B cell (primary cell): ENCODE measurements around the gene MEA1. TPM values are rescaled to one million over a fixed set of nuclear protein-coding genes. Genes with fewer than 3 reads are reported as not detected.

ENCODE experiments used
- ATAC-seq: fragments of 200-7000 bp; cut with Tn5 transposase; one replicate; pipeline ENCODE4 v1.10.0; 2021; ENCODE audit warnings: low read depth, mild to moderate bottlenecking, moderate number of reproducible peaks, moderate library complexity
- CTCF ChIA-PET: fragments of 350-600 bp; sonication (Branson Sonifier 250); formaldehyde crosslinking; loops from one replicate; lab custom pipeline; 2021; ENCODE audit warnings: antibody characterized with exemption, inconsistent platforms; lab: Charles Lee
- POLR2A ChIA-PET: fragments of 350-600 bp; sonication (Branson Sonifier 250); formaldehyde crosslinking; loops from one replicate; lab custom pipeline; 2021; ENCODE audit warnings: antibody characterized with exemption; lab: Charles Lee
- DNase-seq: peaks from one replicate; pipeline ENCODE4 v3.0.0; 2013
- H2AFZ ChIP-seq: 2 replicates; pipeline ENCODE4 v1.6.1; 2012; ENCODE audit warnings: mild to moderate bottlenecking, low read depth, low read length; ENCODE audit not compliant: insufficient read depth, poor library complexity, severe bottlenecking
- H3K27ac ChIP-seq, 2 donors: 1 replicate in 1 of 2; 2 replicates in 1 of 2; pipeline ENCODE4 v1.5.1; 2012 to 2013; ENCODE audit warnings: low read length in 2 of 2, mild to moderate bottlenecking in 2 of 2, moderate library complexity in 1 of 2
- H3K27me3 ChIP-seq, 4 experiments: fragments of 200-600 bp in 1 of 4; sonication (generic) in 1 of 4; replicated peaks in 1 of 4; 1 replicate in 2 of 4; 2 replicates in 2 of 4; pipeline versions ENCODE4 v1.6.1 to v1.7.0; 2013 to 2016; ENCODE audit warnings: low read length in 3 of 4, mild to moderate bottlenecking in 2 of 4, mixed read lengths in 1 of 4, moderate library complexity in 1 of 4; ENCODE audit not compliant: insufficient read depth in 4 of 4, control insufficient read depth in 3 of 4; ENCODE audit errors: control extremely low read depth in 1 of 4
- H3K36me3 ChIP-seq, 2 experiments: replicated peaks in 1 of 2; 1 replicate in 1 of 2; 2 replicates in 1 of 2; pipeline versions ENCODE4 v1.6.1 to v1.7.1; 2013; ENCODE audit warnings: low read length in 1 of 2; ENCODE audit not compliant: insufficient read depth in 2 of 2, control insufficient read depth in 1 of 2; ENCODE audit errors: control extremely low read depth in 1 of 2, extremely low read depth in 1 of 2
- H3K4me1 ChIP-seq, 2 donors: fragments of 200-600 bp in 1 of 2; sonication (generic) in 1 of 2; 1 replicate in 1 of 2; 2 replicates in 1 of 2; pipeline versions ENCODE4 v1.5.1 to v1.6.1; 2013 to 2017; ENCODE audit warnings: low read length in 2 of 2; ENCODE audit not compliant: control insufficient read depth in 2 of 2, insufficient read depth in 2 of 2
- H3K4me2 ChIP-seq: replicated peaks from 2 replicates; pipeline ENCODE3; 2012; ENCODE audit warnings: mild to moderate bottlenecking, low read depth, low read length; ENCODE audit not compliant: poor library complexity, severe bottlenecking
- H3K4me3 ChIP-seq, 5 experiments: fragments of 200-600 bp in 1 of 5; sonication (generic) in 1 of 5; 1 replicate in 3 of 5; 2 replicates in 2 of 5; pipeline versions ENCODE4 v1.5.1 to v1.7.0; 2011 to 2016; ENCODE audit warnings: low read length in 4 of 5, mild to moderate bottlenecking in 4 of 5, low read depth in 2 of 5, control low read depth in 1 of 5, moderate library complexity in 1 of 5; ENCODE audit not compliant: insufficient read depth in 1 of 5; ENCODE audit errors: control extremely low read depth in 1 of 5, extremely low read depth in 1 of 5
- H3K79me2 ChIP-seq: fragments of 200-600 bp; sonication (generic); one replicate; pipeline ENCODE4 v1.6.0; 2016; ENCODE audit warnings: low read length; ENCODE audit not compliant: control insufficient read depth, insufficient read depth
- H3K9ac ChIP-seq: fragments of 200-600 bp; sonication (generic); 2 replicates; pipeline ENCODE4 v1.6.1; 2017; ENCODE audit warnings: mild to moderate bottlenecking, low read length, moderate library complexity
- H3K9me3 ChIP-seq, 3 donors: one replicate each; pipeline versions ENCODE4 v1.6.1 to v1.7.1; 2013; ENCODE audit warnings: low read length in 2 of 3; ENCODE audit not compliant: control insufficient read depth in 2 of 3, insufficient read depth in 1 of 3; ENCODE audit errors: control extremely low read depth in 1 of 3
- H4K20me1 ChIP-seq: 2 replicates; pipeline ENCODE4 v1.6.0; 2012; ENCODE audit warnings: mild to moderate bottlenecking, low read length; ENCODE audit not compliant: insufficient read depth, control insufficient read depth, poor library complexity, severe bottlenecking
- H3K27ac Mint-ChIP-seq: one replicate; pipeline ENCODE4 v1.8.0; 2021; ENCODE audit warnings: mixed read lengths
- H3K27me3 Mint-ChIP-seq: one replicate; pipeline ENCODE4 v1.8.0; 2021; ENCODE audit warnings: mixed read lengths
- H3K4me1 Mint-ChIP-seq: one replicate; pipeline ENCODE4 v1.8.0; 2021; ENCODE audit warnings: mixed read lengths
- H3K4me3 Mint-ChIP-seq: one replicate; pipeline ENCODE4 v1.8.0; 2021; ENCODE audit warnings: mixed read lengths
- H3K9me3 Mint-ChIP-seq: one replicate; pipeline ENCODE4 v1.8.0; 2022; ENCODE audit warnings: mixed read lengths; ENCODE audit not compliant: insufficient read depth
- CTCF ChIP-seq: fragments of 200-600 bp; IDR thresholded peaks from one replicate; pipeline ENCODE4 v1.8.0; 2022; ENCODE audit warnings: antibody characterized with exemption, mild to moderate bottlenecking
- EZH2 ChIP-seq: IDR thresholded peaks from 2 replicates; pipeline ENCODE4 v1.6.1; 2012; ENCODE audit warnings: borderline replicate concordance, low read depth, mild to moderate bottlenecking, moderate library complexity, low read length; ENCODE audit not compliant: insufficient read depth, poor library complexity, severe bottlenecking
- WGBS: methylation state at CpG from one replicate; pipeline ENCODE4 v1.1.5; 2013; ENCODE audit warnings: missing lambda C conversion rate; ENCODE audit not compliant: insufficient coverage; 5-methylcytosine and 5-hydroxymethylcytosine counted together
- intact Hi-C: fragments of 100-400 bp; cut with micrococcal nuclease; formaldehyde crosslinking; loops from one replicate; pipeline ENCODE4 v1.10.0; 2022
- polyA plus RNA-seq: library from polyadenylated mRNA; depleted of rRNA; stranded (reverse); fragments of >200 nt; gene quantifications from 2 replicates; pipeline ENCODE4 v1.2.3, GENCODE V29; 2012
- total RNA-seq, 2 donors: library from RNA; stranded (reverse); fragments of 120-200 nt in 1 of 2; gene quantifications; 1 replicate in 1 of 2; 2 replicates in 1 of 2; pipeline versions ENCODE4 v1.2.3 to v1.2.4, GENCODE V29; 2013 to 2022

MEA1 gene
- total and polyA plus RNA-seq, 2 donors (not counting 1 experiment from before 2014, with no cell fraction given), result 35.7 to 36.7 TPM

GRCh38 chr6:42969934-42970333 lies 43.8 kb downstream of the MEA1 start:
- intact Hi-C loops, result no loop called here

GRCh38 chr6:42969431-42969830 lies 44.3 kb downstream of the MEA1 start:
- Histone ChIP-seq H3K4me3 (no peak overlapping the region), H4K20me1 (peaks cover 8% of the 10 kb centered on the region), H3K36me3 (peaks cover 0 to 61% of the 10 kb centered on the region in 2 experiments), H3K79me2 (no peaks in the 10 kb centered on the region), H3K4me2 (no peak overlapping the region), H2AFZ (no peak overlapping the region), H3K9ac (no peak overlapping the region), H3K27ac (no peak overlapping the region), H3K9me3 (no peaks in the 10 kb centered on the region), H3K27me3 (no peaks in the 10 kb centered on the region), H3K4me1 (no peaks in the 10 kb centered on the region)
- 94% methylated on average over 2 of the region's 2 CpGs for WGBS
- intact Hi-C loops, result no loop called here
- Mint-ChIP-seq H3K9me3 (no peaks in the 10 kb centered on the region), H3K27ac (no peak overlapping the region), H3K27me3 (no peaks in the 10 kb centered on the region), H3K4me1 (peaks cover 5% of the 10 kb centered on the region), H3K4me3 (no peak overlapping the region)
- ATAC-seq (no peak), DNase-seq (no peak)
- TF ChIP-seq EZH2 (no peak), CTCF (no peak)
- ChIA-PET POLR2A (no interaction called here), CTCF (no interaction called here)

More at GRCh38 chr6:42969934-42970333, 43.8 kb downstream of the MEA1 start:
- Histone ChIP-seq H4K20me1 (peaks cover 8% of the 10 kb centered on the region), H3K9me3 (no peaks in the 10 kb centered on the region), H3K4me2 (no peak overlapping the region), H3K9ac (no peak overlapping the region), H3K4me3 (no peak overlapping the region), H3K79me2 (peaks cover 1% of the 10 kb centered on the region), H3K36me3 (peaks cover 0 to 61% of the 10 kb centered on the region in 2 experiments), H3K27ac (no peak overlapping the region), H3K27me3 (no peaks in the 10 kb centered on the region), H2AFZ (no peak overlapping the region), H3K4me1 (no peaks in the 10 kb centered on the region)
- ChIA-PET POLR2A (no interaction called here), CTCF (no interaction called here)
- TF ChIP-seq CTCF, result no peak
- no peak for TF ChIP-seq EZH2
- Mint-ChIP-seq H3K27ac (no peak overlapping the region), H3K4me3 (no peak overlapping the region), H3K27me3 (no peaks in the 10 kb centered on the region), H3K4me1 (peaks cover 6% of the 10 kb centered on the region), H3K9me3 (no peaks in the 10 kb centered on the region)
- ATAC-seq (no peak), DNase-seq (no peak)
- WGBS, result 100% methylated on average over 1 of the region's 4 CpGs
